ENCODE results near the gene ACCSL.
A peak's percentile ranks its signal among the peaks of the same experiment; 100 is the strongest.

The ACCSL gene

GRCh38 chr11:44047931-44048431 is at the start of gene ACCSL:
Gene ACCSL, plus strand, starts transcription at chr11:44047981. Its CDS starts 56 bp downstream, at chr11:44048037.
- DNase-seq, result no peak

- DNase-seq, result no peak
Measured at GRCh38 chr11:43998308-43998707, 49.5 kb upstream of the ACCSL start.

GRCh38 chr11:44000731-44001130 is 47.0 kb upstream of the ACCSL start:
- DNase-seq, result no peak

- no peak for DNase-seq
Measured at GRCh38 chr11:44002191-44003093, 45.3 kb upstream of the ACCSL start.

GRCh38 chr11:44003736-44004451 is 43.9 kb upstream of the ACCSL start:
- no peak for DNase-seq

GRCh38 chr11:44004452-44005062 is 43.2 kb upstream of the ACCSL start:
- DNase-seq, result no peak

- peak; percentile 59 for DNase-seq
Measured at GRCh38 chr11:44005063-44005701, 42.6 kb upstream of the ACCSL start.

GRCh38 chr11:44005956-44006355 is 41.8 kb upstream of the ACCSL start:
- no peak for DNase-seq

GRCh38 chr11:44006917-44007361 is 40.8 kb upstream of the ACCSL start:
- DNase-seq, result no peak

- DNase-seq, result no peak
Measured at GRCh38 chr11:44007481-44008087, 40.2 kb upstream of the ACCSL start.

- DNase-seq, result no peak
Measured at GRCh38 chr11:44008088-44008501, 39.7 kb upstream of the ACCSL start.

- no peak for DNase-seq
Measured at GRCh38 chr11:44008698-44009097, 39.1 kb upstream of the ACCSL start.

- DNase-seq, result no peak
Measured at GRCh38 chr11:44010789-44011251, 37.0 kb upstream of the ACCSL start.

- DNase-seq, result no peak
Measured at GRCh38 chr11:44011797-44012196, 36.0 kb upstream of the ACCSL start.

GRCh38 chr11:44014968-44015623 is 32.7 kb upstream of the ACCSL start:
- no peak for DNase-seq

GRCh38 chr11:44015624-44016007 is 32.2 kb upstream of the ACCSL start:
- no peak for DNase-seq

GRCh38 chr11:44016131-44016530 is 31.6 kb upstream of the ACCSL start:
- no peak for DNase-seq

GRCh38 chr11:44016546-44017442 is 31.0 kb upstream of the ACCSL start:
- DNase-seq, result no peak

- no peak for DNase-seq
Measured at GRCh38 chr11:44017443-44018126, 30.2 kb upstream of the ACCSL start.

GRCh38 chr11:44018127-44018521 is 29.7 kb upstream of the ACCSL start:
- DNase-seq, result no peak

Measured in NCI-H1092 (cell line).